Activated CD8-positive, alpha-beta T cell treated with anti-CD3 and anti-CD28 coated beads, Interleukin-2, amount 10 ng/mL, durations not matched to agents 7 days and 5 days (primary cell): ENCODE measurements around the gene BTBD6. TPM values are rescaled to one million over a fixed set of nuclear protein-coding genes. Genes with fewer than 3 reads are reported as not detected.

ENCODE experiments used
- ATAC-seq: fragments of 150-1000 bp; cut with Tn5 transposase; one replicate; pipeline ENCODE4 v1.10.0; 2021; ENCODE audit warnings: moderate library complexity
- CTCF ChIA-PET: fragments of 350-600 bp; sonication (Branson Sonifier 250); formaldehyde crosslinking; loops from one replicate; lab custom pipeline; 2021; ENCODE audit warnings: antibody characterized with exemption; lab: Charles Lee
- POLR2A ChIA-PET: fragments of 350-600 bp; sonication (Branson Sonifier 250); formaldehyde crosslinking; loops from one replicate; lab custom pipeline; 2021; ENCODE audit warnings: antibody characterized with exemption; lab: Charles Lee
- DNase-seq: peaks from one replicate; pipeline ENCODE4 v3.0.0-alpha.2; 2020
- H3K27ac Mint-ChIP-seq: one replicate; pipeline ENCODE4 v1.8.0; 2021; ENCODE audit warnings: mild to moderate bottlenecking, mixed read lengths
- H3K27me3 Mint-ChIP-seq: one replicate; pipeline ENCODE4 v1.8.0; 2021; ENCODE audit warnings: low read depth, mixed read lengths
- H3K36me3 Mint-ChIP-seq: one replicate; pipeline ENCODE4 v1.8.0; 2021; ENCODE audit warnings: low read depth, mixed read lengths
- H3K4me1 Mint-ChIP-seq: one replicate; pipeline ENCODE4 v1.8.0; 2021; ENCODE audit warnings: low read depth, mixed read lengths
- H3K4me3 Mint-ChIP-seq: one replicate; pipeline ENCODE4 v1.8.0; 2021; ENCODE audit warnings: mild to moderate bottlenecking, mixed read lengths
- H3K9me3 Mint-ChIP-seq: one replicate; pipeline ENCODE4 v1.8.0; 2022; ENCODE audit warnings: mixed read lengths; ENCODE audit not compliant: insufficient read depth
- total RNA-seq, 2 experiments: library from RNA; stranded (reverse); gene quantifications; one replicate each; pipeline ENCODE4 v1.2.3, GENCODE V29; 2021

Gene BTBD6
- total RNA-seq, 2 experiments from 2014 or later = 53.7 to 59.8 TPM

DNA sequence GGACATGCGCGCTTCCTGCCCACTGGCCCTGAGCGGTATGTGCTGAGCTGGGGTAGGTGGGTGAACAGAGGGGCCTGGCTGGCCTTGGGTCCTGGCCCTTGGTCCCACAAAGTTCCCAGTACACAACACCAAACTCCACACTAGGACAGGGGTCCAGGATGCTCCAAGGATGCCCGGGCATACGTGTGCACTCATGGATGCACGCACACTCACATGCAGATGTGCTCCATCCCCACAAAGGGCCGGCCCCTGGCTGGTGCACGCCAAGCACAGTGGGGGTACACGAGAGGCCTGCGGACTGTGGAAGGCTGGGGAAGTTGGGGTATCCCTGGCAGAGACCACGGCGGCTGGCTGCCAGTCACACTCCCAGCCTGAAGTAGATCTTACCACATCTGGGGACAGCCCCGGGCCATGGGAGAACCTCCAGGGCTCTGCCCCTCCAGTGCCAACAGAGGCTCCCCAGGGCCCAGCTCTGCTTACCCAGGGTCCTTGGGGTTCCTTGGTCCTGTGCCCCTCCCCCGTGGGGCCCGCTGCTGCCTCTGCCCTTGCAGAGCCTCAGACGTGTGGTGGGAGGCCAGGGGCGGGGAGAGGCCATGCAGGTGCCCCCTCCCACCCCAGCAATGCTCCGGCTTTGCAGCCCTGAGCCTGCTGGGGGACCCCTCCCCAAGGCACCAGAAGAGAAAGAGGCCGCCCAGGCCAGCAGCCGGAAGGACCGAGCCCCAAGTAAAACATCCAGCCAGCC lies 43.2 kb upstream of the BTBD6 start:
- DNase-seq (no peak), ATAC-seq (no peak)
- CTCF ChIA-PET = interaction anchor here (1.0 kb wide), 1 partner anchor 10 kb away, joined by 3 read pairs; no protein-coding TSS in a partner anchor
- Mint-ChIP-seq H3K27me3 (no peaks in the 10 kb centered on the region), H3K4me1 (peaks cover 31% of the 10 kb centered on the region), H3K9me3 (no peaks in the 10 kb centered on the region), H3K36me3 (no peaks in the 10 kb centered on the region), H3K4me3 (no peak overlapping the region), H3K27ac (no peak overlapping the region)
- POLR2A ChIA-PET = no interaction called here

GRCh38 chr14:105205673-105206208 lies 42.6 kb upstream of the BTBD6 start:
- H3K27me3 Mint-ChIP-seq = no peaks in the 10 kb centered on the region
- no peak overlapping the region for H3K27ac Mint-ChIP-seq
- ChIA-PET POLR2A (no interaction called here), CTCF (no interaction called here)
- H3K4me1 Mint-ChIP-seq = peaks cover 29% of the 10 kb centered on the region
- H3K4me3 Mint-ChIP-seq = no peak overlapping the region
- H3K9me3 Mint-ChIP-seq = no peaks in the 10 kb centered on the region
- no peaks in the 10 kb centered on the region for H3K36me3 Mint-ChIP-seq
- no peak for DNase-seq
- ATAC-seq = no peak

- H3K36me3 Mint-ChIP-seq = no peaks in the 10 kb centered on the region
- ChIA-PET CTCF (interaction anchor here (1.4 kb wide), 1 partner anchor 145 kb away, joined by 4 read pairs; no protein-coding TSS in a partner anchor), POLR2A (interaction anchor here (1.1 kb wide), 1 partner anchor 124 kb away, joined by 3 read pairs; no protein-coding TSS in a partner anchor)
- H3K27ac Mint-ChIP-seq = no peak overlapping the region
- DNase-seq = no peak
- peaks cover 18% of the 10 kb centered on the region for H3K4me1 Mint-ChIP-seq
- no peaks in the 10 kb centered on the region for H3K27me3 Mint-ChIP-seq
- no peak for ATAC-seq
- no peak overlapping the region for H3K4me3 Mint-ChIP-seq
- H3K9me3 Mint-ChIP-seq = no peaks in the 10 kb centered on the region
Observed at GRCh38 chr14:105206873-105207272, 41.5 kb upstream of the BTBD6 start.

- H3K27ac Mint-ChIP-seq = no peak overlapping the region
- POLR2A ChIA-PET = interaction anchor here (1.1 kb wide), 1 partner anchor 124 kb away, joined by 3 read pairs; no protein-coding TSS in a partner anchor
- H3K9me3 Mint-ChIP-seq = no peaks in the 10 kb centered on the region
- H3K4me3 Mint-ChIP-seq = no peak overlapping the region
- H3K36me3 Mint-ChIP-seq = no peaks in the 10 kb centered on the region
- CTCF ChIA-PET = interaction anchor here (1.4 kb wide), 1 partner anchor 144 kb away, joined by 4 read pairs; no protein-coding TSS in a partner anchor
- DNase-seq = peak; percentile 24
- ATAC-seq = no peak
- peaks cover 12% of the 10 kb centered on the region for H3K4me1 Mint-ChIP-seq
- no peaks in the 10 kb centered on the region for H3K27me3 Mint-ChIP-seq
Observed at GRCh38 chr14:105207460-105207901, 40.9 kb upstream of the BTBD6 start.

GRCh38 chr14:105207996-105208737 lies 40.2 kb upstream of the BTBD6 start:
- no peaks in the 10 kb centered on the region for H3K27me3 Mint-ChIP-seq
- ChIA-PET POLR2A (no interaction called here), CTCF (no interaction called here)
- no peak overlapping the region for H3K4me3 Mint-ChIP-seq
- H3K27ac Mint-ChIP-seq = no peak overlapping the region
- DNase-seq (no peak), ATAC-seq (no peak)
- H3K4me1 Mint-ChIP-seq = peaks cover 8% of the 10 kb centered on the region
- no peaks in the 10 kb centered on the region for H3K9me3 Mint-ChIP-seq
- H3K36me3 Mint-ChIP-seq = no peaks in the 10 kb centered on the region

DNA sequence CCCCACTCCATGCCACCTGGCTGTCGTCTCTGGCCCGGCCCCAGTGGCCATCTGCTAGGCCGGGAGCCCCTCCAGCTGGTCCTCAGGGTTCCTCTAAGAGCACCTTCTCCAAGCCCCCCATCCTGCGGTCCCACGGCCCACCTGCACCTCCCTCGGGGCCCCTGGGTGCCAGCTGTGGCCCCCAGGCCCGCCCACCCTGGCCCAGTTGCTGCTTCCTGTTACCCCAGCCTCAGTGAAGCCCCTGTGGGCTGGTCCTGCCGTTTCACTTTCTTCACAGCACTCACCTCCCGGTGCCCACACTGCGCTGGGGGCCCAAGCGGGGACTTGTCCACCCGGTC lies 39.6 kb upstream of the BTBD6 start:
- Mint-ChIP-seq H3K36me3 (no peaks in the 10 kb centered on the region), H3K27ac (no peak overlapping the region), H3K9me3 (no peaks in the 10 kb centered on the region), H3K27me3 (no peaks in the 10 kb centered on the region), H3K4me1 (peaks cover 8% of the 10 kb centered on the region), H3K4me3 (no peak overlapping the region)
- ChIA-PET POLR2A (no interaction called here), CTCF (no interaction called here)
- DNase-seq (no peak), ATAC-seq (no peak)

DNA sequence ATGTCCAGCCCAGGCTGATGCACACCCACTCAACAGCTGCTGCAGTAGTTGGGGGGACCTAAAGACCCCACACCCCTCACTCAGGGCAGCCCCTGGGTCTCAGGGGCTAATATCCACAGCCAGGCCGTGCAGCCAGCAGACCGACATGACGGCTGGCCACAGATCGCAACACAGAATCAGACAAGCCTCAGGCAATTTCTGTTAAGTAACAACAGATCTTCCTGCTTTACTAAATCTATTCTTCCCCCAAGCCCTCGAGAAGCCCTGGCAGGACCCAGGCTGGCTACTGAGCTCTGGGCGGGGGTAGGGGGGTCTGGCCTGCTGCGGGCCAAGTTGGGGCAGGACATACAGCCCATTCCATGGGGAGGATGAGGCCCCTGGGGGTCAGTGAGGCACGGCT lies 39.2 kb upstream of the BTBD6 start:
- ChIA-PET CTCF (no interaction called here), POLR2A (no interaction called here)
- no peak overlapping the region for H3K27ac Mint-ChIP-seq
- no peaks in the 10 kb centered on the region for H3K27me3 Mint-ChIP-seq
- H3K4me1 Mint-ChIP-seq = peaks cover 7% of the 10 kb centered on the region
- DNase-seq (no peak), ATAC-seq (no peak)
- no peaks in the 10 kb centered on the region for H3K9me3 Mint-ChIP-seq
- no peak overlapping the region for H3K4me3 Mint-ChIP-seq
- no peaks in the 10 kb centered on the region for H3K36me3 Mint-ChIP-seq

- no peaks in the 10 kb centered on the region for H3K36me3 Mint-ChIP-seq
- ChIA-PET CTCF (no interaction called here), POLR2A (no interaction called here)
- H3K9me3 Mint-ChIP-seq = no peaks in the 10 kb centered on the region
- H3K27me3 Mint-ChIP-seq = no peaks in the 10 kb centered on the region
- DNase-seq = no peak
- H3K4me1 Mint-ChIP-seq = peaks cover 2% of the 10 kb centered on the region
- no peak for ATAC-seq
- H3K4me3 Mint-ChIP-seq = no peak overlapping the region
- no peak overlapping the region for H3K27ac Mint-ChIP-seq
Observed at GRCh38 chr14:105209646-105210045, 38.7 kb upstream of the BTBD6 start.

GRCh38 chr14:105210266-105211025 lies 37.9 kb upstream of the BTBD6 start:
- Mint-ChIP-seq H3K36me3 (peaks cover 3% of the 10 kb centered on the region), H3K27ac (no peak overlapping the region), H3K9me3 (no peaks in the 10 kb centered on the region), H3K27me3 (no peaks in the 10 kb centered on the region), H3K4me3 (no peak overlapping the region), H3K4me1 (no peaks in the 10 kb centered on the region)
- no peak for DNase-seq
- CTCF ChIA-PET = no interaction called here
- POLR2A ChIA-PET = no interaction called here
- no peak for ATAC-seq

DNA sequence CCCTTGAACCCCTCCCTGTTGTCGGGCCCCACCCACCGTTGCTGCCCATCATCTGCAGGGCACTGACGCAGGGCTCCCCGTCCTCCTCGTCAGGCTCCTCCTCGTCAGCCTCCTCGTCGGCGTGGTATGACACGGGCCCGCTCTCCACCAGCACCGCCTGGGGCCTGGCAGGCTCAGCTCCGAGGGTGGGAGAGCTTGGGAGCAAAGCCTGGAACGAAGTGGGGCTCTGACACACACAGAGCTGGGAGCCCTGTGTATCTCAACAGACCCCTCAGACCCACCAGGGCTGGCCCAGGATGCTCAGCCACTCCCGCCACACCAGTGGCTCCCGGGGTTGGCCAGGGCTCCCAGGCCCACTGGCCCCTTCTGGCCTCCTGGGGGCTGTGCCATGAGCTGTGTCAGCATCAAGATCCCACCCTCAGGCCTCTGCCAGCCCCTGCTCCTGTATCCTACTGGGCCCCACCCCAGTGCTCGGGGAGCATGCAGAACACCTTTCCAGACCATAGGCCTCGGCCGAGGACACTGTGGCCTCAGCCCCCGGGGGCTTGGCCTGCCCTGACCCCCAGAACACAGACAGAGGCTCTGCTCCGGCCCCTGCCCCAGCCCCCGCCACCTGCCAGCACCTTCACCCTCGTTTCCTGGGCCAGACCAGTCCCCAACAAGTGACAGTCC lies 37.1 kb upstream of the BTBD6 start:
- ChIA-PET POLR2A (no interaction called here), CTCF (no interaction called here)
- H3K9me3 Mint-ChIP-seq = no peaks in the 10 kb centered on the region
- H3K4me1 Mint-ChIP-seq = no peaks in the 10 kb centered on the region
- no peak overlapping the region for H3K27ac Mint-ChIP-seq
- H3K27me3 Mint-ChIP-seq = no peaks in the 10 kb centered on the region
- no peak overlapping the region for H3K4me3 Mint-ChIP-seq
- no peak for ATAC-seq
- DNase-seq = no peak
- peaks cover 3% of the 10 kb centered on the region for H3K36me3 Mint-ChIP-seq

GRCh38 chr14:105211758-105212089 lies 36.6 kb upstream of the BTBD6 start:
- no peak for DNase-seq
- H3K27me3 Mint-ChIP-seq = no peaks in the 10 kb centered on the region
- CTCF ChIA-PET = no interaction called here
- H3K9me3 Mint-ChIP-seq = no peaks in the 10 kb centered on the region
- ATAC-seq = no peak
- H3K4me1 Mint-ChIP-seq = no peaks in the 10 kb centered on the region
- peaks cover 3% of the 10 kb centered on the region for H3K36me3 Mint-ChIP-seq
- H3K27ac Mint-ChIP-seq = no peak overlapping the region
- POLR2A ChIA-PET = no interaction called here
- H3K4me3 Mint-ChIP-seq = no peak overlapping the region
